ENCODE results near the gene CGREF1.

The CGREF1 gene

GRCh38 chr2:27118525-27119329 lies at the start of gene CGREF1:
CGREF1 (minus strand) TSS chr2:27119128; CDS start chr2:27104366, 14,762 bp downstream.
- DNase-seq = peak in 1 of 2 donors; percentile 18

GRCh38 chr2:27164960-27165763 lies 46.2 kb upstream of the CGREF1 start:
- no peak for DNase-seq

- no peak for DNase-seq
These were observed 43.5 kb upstream of the CGREF1 start for GRCh38 chr2:27162151-27163121.

- no peak for DNase-seq
These were observed 41.3 kb upstream of the CGREF1 start for GRCh38 chr2:27160191-27160590.

GRCh38 chr2:27159271-27159670 lies 40.3 kb upstream of the CGREF1 start:
- no peak for DNase-seq

- no peak for DNase-seq
These were observed 39.5 kb upstream of the CGREF1 start for GRCh38 chr2:27158468-27158867.

GRCh38 chr2:27155069-27155520 lies 36.2 kb upstream of the CGREF1 start:
- no peak for DNase-seq

GRCh38 chr2:27154488-27154887 lies 35.6 kb upstream of the CGREF1 start:
- no peak for DNase-seq

GRCh38 chr2:27152796-27153464 lies 34.0 kb upstream of the CGREF1 start:
- no peak for DNase-seq

- DNase-seq = no peak
These were observed 33.3 kb upstream of the CGREF1 start for GRCh38 chr2:27152102-27152795.

GRCh38 chr2:27150639-27151230 lies 31.8 kb upstream of the CGREF1 start:
- DNase-seq = no peak

- DNase-seq = no peak
These were observed 30.9 kb upstream of the CGREF1 start for GRCh38 chr2:27149570-27150405.

GRCh38 chr2:27148801-27149439 lies 30.0 kb upstream of the CGREF1 start, which contains the start of gene TCF23:
TCF23 (plus strand) TSS chr2:27149004; CDS start chr2:27149134, 130 bp downstream.
- no peak for DNase-seq

GRCh38 chr2:27147935-27148334 lies 29.0 kb upstream of the CGREF1 start:
- no peak for DNase-seq

- DNase-seq = no peak
These were observed 26.8 kb upstream of the CGREF1 start for GRCh38 chr2:27145682-27146081.

- DNase-seq = no peak
These were observed 24.4 kb upstream of the CGREF1 start for GRCh38 chr2:27143285-27143684.

- no peak for DNase-seq
These were observed 20.4 kb upstream of the CGREF1 start, which contains the start of gene PRR30 for GRCh38 chr2:27139310-27139709. PRR30 (minus strand) TSS chr2:27139410; CDS start chr2:27138329, 1,081 bp downstream.

GRCh38 chr2:27138111-27138510 lies 19.2 kb upstream of the CGREF1 start:
- no peak for DNase-seq

GRCh38 chr2:27137322-27137935 lies 18.5 kb upstream of the CGREF1 start:
- no peak for DNase-seq
